ENCODE measurements around the gene TMEM225B.

GRCh38 chr7:99638731-99639130 lies 40.7 kb downstream of the TMEM225B start:
- no peak for TF ChIP-seq POLR2AphosphoS5 (IDR thresholded peaks at IDR 0.05; ENCODE audit: insufficient read depth in 1 of 2, low read depth in 1 of 2)
- no peak for TF ChIP-seq CTCF (IDR thresholded peaks at IDR 0.05)
